Measurements from ENCODE around the gene ADGRG3. TPM values are rescaled to one million over a fixed set of nuclear protein-coding genes. Genes with fewer than 3 reads are reported as not detected.
A peak's percentile ranks its signal among the peaks of the same experiment; 100 is the strongest.

Gene ADGRG3
- total and polyA plus RNA-seq, 2 experiments from 2014 or later: not detected

DNA sequence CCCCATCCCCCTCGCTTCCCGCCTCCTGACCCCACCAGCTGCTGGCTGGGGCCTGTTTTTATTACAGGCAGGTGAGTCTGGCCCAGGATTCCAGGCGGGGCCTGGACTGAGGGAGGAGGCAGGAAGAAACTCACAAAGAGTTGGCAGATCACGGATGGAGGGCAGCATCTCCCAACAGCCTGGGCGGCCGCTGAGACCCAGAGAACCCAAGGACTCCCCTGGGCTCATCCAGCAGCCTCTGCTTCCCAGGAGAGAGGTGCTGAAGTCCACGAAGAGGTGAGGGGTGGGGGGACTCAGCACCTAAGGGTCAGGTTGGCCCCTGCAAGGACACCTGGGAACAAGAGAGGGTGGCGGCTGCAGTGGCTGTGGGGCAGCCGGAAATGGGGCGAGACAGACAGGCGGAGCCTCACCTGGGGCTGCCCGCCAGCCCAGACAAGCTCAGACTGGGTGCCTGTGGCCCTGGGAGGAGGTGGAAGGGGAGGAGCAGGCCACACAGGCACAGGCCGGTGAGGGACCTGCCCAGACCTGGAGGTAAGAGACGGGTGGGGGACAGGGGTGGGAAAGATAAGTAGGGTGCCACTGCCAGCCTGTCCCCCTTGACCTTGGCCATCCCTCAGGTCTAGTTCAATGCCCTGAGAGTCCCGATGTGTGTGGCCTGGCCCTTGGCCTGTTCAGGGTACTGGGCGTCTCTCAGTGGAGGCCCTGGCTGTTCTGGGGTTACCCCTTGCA is 48.3 kb upstream of the ADGRG3 start:
- Mint-ChIP-seq H3K9me3 (no peaks in the 10 kb centered on the region), H3K4me3 (no peak overlapping the region), H3K4me1 (peaks cover 37% of the 10 kb centered on the region), H3K27me3 (ENCODE audit: insufficient read depth, low read depth, poor library complexity) (peaks cover 14% of the 10 kb centered on the region), H3K36me3 (ENCODE audit: low read depth) (no peaks in the 10 kb centered on the region), H3K27ac (no peak overlapping the region)
- no peaks in the 10 kb centered on the region for H4K20me1 ChIP-seq (replicated peaks; ENCODE audit: insufficient read depth)
- H3K4me1 ChIP-seq (ENCODE audit: insufficient read depth): 0 out of 2 replicates have a peak, but pooled peaks cover 5% of the 10 kb centered on the region
- no peak overlapping the region for H3K27ac ChIP-seq (ENCODE audit: low read depth)
- TF ChIP-seq NANOG (IDR thresholded peaks at IDR 0.05; ENCODE audit: borderline replicate concordance): no peak
- TF ChIP-seq EZH2 (IDR thresholded peaks at IDR 0.05; ENCODE audit: low read depth, unreplicated experiment): no peak
- TF ChIP-seq, protein P1, sequence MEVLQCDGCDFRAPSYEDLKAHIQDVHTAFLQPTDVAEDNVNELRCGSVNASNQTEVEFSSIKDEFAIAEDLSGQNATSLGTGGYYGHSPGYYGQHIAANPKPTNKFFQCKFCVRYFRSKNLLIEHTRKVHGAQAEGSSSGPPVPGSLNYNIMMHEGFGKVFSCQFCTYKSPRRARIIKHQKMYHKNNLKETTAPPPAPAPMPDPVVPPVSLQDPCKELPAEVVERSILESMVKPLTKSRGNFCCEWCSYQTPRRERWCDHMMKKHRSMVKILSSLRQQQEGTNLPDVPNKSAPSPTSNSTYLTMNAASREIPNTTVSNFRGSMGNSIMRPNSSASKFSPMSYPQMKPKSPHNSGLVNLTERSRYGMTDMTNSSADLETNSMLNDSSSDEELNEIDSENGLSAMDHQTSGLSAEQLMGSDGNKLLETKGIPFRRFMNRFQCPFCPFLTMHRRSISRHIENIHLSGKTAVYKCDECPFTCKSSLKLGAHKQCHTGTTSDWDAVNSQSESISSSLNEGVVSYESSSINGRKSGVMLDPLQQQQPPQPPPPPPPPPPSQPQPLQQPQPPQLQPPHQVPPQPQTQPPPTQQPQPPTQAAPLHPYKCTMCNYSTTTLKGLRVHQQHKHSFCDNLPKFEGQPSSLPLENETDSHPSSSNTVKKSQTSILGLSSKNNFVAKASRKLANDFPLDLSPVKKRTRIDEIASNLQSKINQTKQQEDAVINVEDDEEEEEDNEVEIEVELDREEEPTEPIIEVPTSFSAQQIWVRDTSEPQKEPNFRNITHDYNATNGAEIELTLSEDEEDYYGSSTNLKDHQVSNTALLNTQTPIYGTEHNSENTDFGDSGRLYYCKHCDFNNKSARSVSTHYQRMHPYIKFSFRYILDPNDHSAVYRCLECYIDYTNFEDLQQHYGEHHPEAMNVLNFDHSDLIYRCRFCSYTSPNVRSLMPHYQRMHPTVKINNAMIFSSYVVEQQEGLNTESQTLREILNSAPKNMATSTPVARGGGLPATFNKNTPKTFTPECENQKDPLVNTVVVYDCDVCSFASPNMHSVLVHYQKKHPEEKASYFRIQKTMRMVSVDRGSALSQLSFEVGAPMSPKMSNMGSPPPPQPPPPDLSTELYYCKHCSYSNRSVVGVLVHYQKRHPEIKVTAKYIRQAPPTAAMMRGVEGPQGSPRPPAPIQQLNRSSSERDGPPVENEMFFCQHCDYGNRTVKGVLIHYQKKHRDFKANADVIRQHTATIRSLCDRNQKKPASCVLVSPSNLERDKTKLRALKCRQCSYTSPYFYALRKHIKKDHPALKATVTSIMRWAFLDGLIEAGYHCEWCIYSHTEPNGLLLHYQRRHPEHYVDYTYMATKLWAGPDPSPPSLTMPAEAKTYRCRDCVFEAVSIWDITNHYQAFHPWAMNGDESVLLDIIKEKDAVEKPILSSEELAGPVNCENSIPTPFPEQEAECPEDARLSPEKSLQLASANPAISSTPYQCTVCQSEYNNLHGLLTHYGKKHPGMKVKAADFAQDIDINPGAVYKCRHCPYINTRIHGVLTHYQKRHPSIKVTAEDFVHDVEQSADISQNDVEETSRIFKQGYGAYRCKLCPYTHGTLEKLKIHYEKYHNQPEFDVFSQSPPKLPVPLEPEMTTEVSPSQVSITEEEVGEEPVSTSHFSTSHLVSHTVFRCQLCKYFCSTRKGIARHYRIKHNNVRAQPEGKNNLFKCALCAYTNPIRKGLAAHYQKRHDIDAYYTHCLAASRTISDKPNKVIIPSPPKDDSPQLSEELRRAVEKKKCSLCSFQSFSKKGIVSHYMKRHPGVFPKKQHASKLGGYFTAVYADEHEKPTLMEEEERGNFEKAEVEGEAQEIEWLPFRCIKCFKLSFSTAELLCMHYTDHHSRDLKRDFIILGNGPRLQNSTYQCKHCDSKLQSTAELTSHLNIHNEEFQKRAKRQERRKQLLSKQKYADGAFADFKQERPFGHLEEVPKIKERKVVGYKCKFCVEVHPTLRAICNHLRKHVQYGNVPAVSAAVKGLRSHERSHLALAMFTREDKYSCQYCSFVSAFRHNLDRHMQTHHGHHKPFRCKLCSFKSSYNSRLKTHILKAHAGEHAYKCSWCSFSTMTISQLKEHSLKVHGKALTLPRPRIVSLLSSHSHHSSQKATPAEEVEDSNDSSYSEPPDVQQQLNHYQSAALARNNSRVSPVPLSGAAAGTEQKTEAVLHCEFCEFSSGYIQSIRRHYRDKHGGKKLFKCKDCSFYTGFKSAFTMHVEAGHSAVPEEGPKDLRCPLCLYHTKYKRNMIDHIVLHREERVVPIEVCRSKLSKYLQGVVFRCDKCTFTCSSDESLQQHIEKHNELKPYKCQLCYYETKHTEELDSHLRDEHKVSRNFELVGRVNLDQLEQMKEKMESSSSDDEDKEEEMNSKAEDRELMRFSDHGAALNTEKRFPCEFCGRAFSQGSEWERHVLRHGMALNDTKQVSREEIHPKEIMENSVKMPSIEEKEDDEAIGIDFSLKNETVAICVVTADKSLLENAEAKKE (CRISPR knock-in tag; IDR thresholded peaks at IDR 0.05): no peak
- H2AFZ ChIP-seq: peak overlapping the region; percentile 90
- no peaks in the 10 kb centered on the region for H3K79me2 ChIP-seq (replicated peaks; ENCODE audit: insufficient read depth)
- no peaks in the 10 kb centered on the region for H3K9me2 ChIP-seq (ENCODE audit: insufficient read depth)
- no peak overlapping the region for H3K4me3 ChIP-seq
- peak; percentile 31 for DNase-seq (ENCODE audit: low spot score)
- no peaks in the 10 kb centered on the region for H3F3A ChIP-seq (replicated peaks; ENCODE audit: low read depth)
- H3K27me3 ChIP-seq (ENCODE audit: insufficient read depth): no peaks in the 10 kb centered on the region
- H3K4me2 ChIP-seq: no peak overlapping the region
- peak; percentile 30 for ATAC-seq
- H3K36me3 ChIP-seq (ENCODE audit: insufficient read depth): no peaks in the 10 kb centered on the region

Data from GM23338 (cell line).